Smooth muscle cell (in vitro differentiated cells): ENCODE results near the gene COL10A1. TPM values are rescaled to one million over a fixed set of nuclear protein-coding genes. Genes with fewer than 3 reads are reported as not detected.
A peak's percentile ranks its signal among the peaks of the same experiment; 100 is the strongest.

Source experiments
- DNase-seq: peaks from one replicate; lab custom pipeline; 2025; ENCODE audit not compliant: unreplicated experiment; lab: John Stamatoyannopoulos, UW
- H2AFZ ChIP-seq: fragments of 200-600 bp; sonication (generic); 2 replicates; pipeline ENCODE4 v1.6.0; 2016; ENCODE audit warnings: antibody characterized with exemption, low read depth, mild to moderate bottlenecking
- H3F3A ChIP-seq: fragments of 200-600 bp; sonication (generic); 2 replicates; pipeline ENCODE4 v1.6.0; 2017; ENCODE audit warnings: antibody characterized with exemption, low read depth
- H3K27ac ChIP-seq: fragments of 200-600 bp; sonication (generic); 2 replicates; pipeline ENCODE4 v1.5.1; 2016; ENCODE audit warnings: low read depth, mild to moderate bottlenecking
- H3K27me3 ChIP-seq: fragments of 200-600 bp; sonication (generic); 2 replicates; pipeline ENCODE4 v1.6.1; 2016; ENCODE audit warnings: low read depth, mild to moderate bottlenecking
- H3K36me3 ChIP-seq: fragments of 200-600 bp; sonication (generic); 2 replicates; pipeline ENCODE4 v1.5.1; 2016; ENCODE audit warnings: low read depth
- H3K4me1 ChIP-seq: fragments of 200-600 bp; sonication (generic); 2 replicates; pipeline ENCODE4 v1.5.1; 2016; ENCODE audit warnings: low read depth
- H3K4me2 ChIP-seq: fragments of 200-600 bp; sonication (generic); 2 replicates; pipeline ENCODE4 v1.6.0; 2016; ENCODE audit warnings: mild to moderate bottlenecking
- H3K4me3 ChIP-seq: fragments of 200-600 bp; sonication (generic); 2 replicates; pipeline ENCODE4 v1.5.1; 2016; ENCODE audit warnings: mild to moderate bottlenecking
- H3K79me2 ChIP-seq: fragments of 200-600 bp; sonication (generic); 2 replicates; pipeline ENCODE4 v1.6.0; 2016; ENCODE audit warnings: low read depth, mild to moderate bottlenecking
- H3K9ac ChIP-seq: fragments of 200-600 bp; sonication (generic); 2 replicates; pipeline ENCODE4 v1.6.0; 2016; ENCODE audit warnings: low read depth
- H3K9me3 ChIP-seq: fragments of 200-600 bp; sonication (generic); replicated peaks from 2 replicates; pipeline ENCODE4 v1.5.1; 2016; ENCODE audit warnings: low read depth
- H4K20me1 ChIP-seq: fragments of 200-600 bp; sonication (generic); 2 replicates; pipeline ENCODE4 v1.6.0; 2016; ENCODE audit warnings: low read depth
- CTCF ChIP-seq: fragments of 200-600 bp; sonication (generic); IDR thresholded peaks from 2 replicates; pipeline ENCODE4 v1.5.1; 2017; ENCODE audit warnings: borderline replicate concordance, mild to moderate bottlenecking, antibody characterized with exemption; ENCODE audit not compliant: insufficient read depth, poor library complexity, severe bottlenecking
- WGBS: methylation state at CpG from one replicate; pipeline ENCODE4 v1.1.7; 2016; ENCODE audit warnings: low lambda C conversion rate; 5-methylcytosine and 5-hydroxymethylcytosine counted together
- polyA plus RNA-seq: library from polyadenylated mRNA; unstranded; fragments of >200 nt; fragmentation: Nextera tagmentation; extraction: Ambion mirVana; gene quantifications from 2 replicates; pipeline ENCODE4 v1.2.1, GENCODE V29; 2016
- total RNA-seq: library from RNA; depleted of rRNA; stranded (reverse); fragments of >200 nt; gene quantifications from 2 replicates; pipeline ENCODE4 v1.2.3, GENCODE V29; 2014

COL10A1 gene
- total and polyA plus RNA-seq, 2 experiments from 2014 or later, result 0.04 TPM; not detected in 1

- Histone ChIP-seq H3K27me3 (no peaks in the 10 kb centered on the region), H3K79me2 (no peaks in the 10 kb centered on the region), H3K36me3 (no peaks in the 10 kb centered on the region), H4K20me1 (no peaks in the 10 kb centered on the region), H3K27ac (no peak overlapping the region), H3K4me3 (no peak overlapping the region), H2AFZ (no peak overlapping the region), H3K4me1 (peaks cover 3% of the 10 kb centered on the region), H3K9ac (no peak overlapping the region), H3K4me2 (no peak overlapping the region), H3K9me3 (no peaks in the 10 kb centered on the region), H3F3A (no peaks in the 10 kb centered on the region)
- no peak for TF ChIP-seq CTCF
- DNase-seq, result no peak
Observed at GRCh38 chr6:116088946-116089345, 37.0 kb downstream of the COL10A1 start.

GRCh38 chr6:116087437-116088027 lies 38.4 kb downstream of the COL10A1 start:
- no peak for TF ChIP-seq CTCF
- H3F3A ChIP-seq, result no peaks in the 10 kb centered on the region
- no peaks in the 10 kb centered on the region for H3K79me2 ChIP-seq
- no peak overlapping the region for H3K9ac ChIP-seq
- H3K4me1 ChIP-seq, result peaks cover 3% of the 10 kb centered on the region
- no peak overlapping the region for H3K4me3 ChIP-seq
- no peak overlapping the region for H3K4me2 ChIP-seq
- no peaks in the 10 kb centered on the region for H4K20me1 ChIP-seq
- H3K27me3 ChIP-seq, result no peaks in the 10 kb centered on the region
- H3K9me3 ChIP-seq, result no peaks in the 10 kb centered on the region
- no peaks in the 10 kb centered on the region for H3K36me3 ChIP-seq
- peak overlapping the region; percentile 23 for H2AFZ ChIP-seq
- no peak for DNase-seq
- WGBS, result 54% methylated on average over 4 of the region's 4 CpGs
- peak overlapping the region; percentile 17 for H3K27ac ChIP-seq

GRCh38 chr6:116084284-116084683 lies 41.6 kb downstream of the COL10A1 start:
- peaks cover 3% of the 10 kb centered on the region for H3K4me1 ChIP-seq
- no peaks in the 10 kb centered on the region for H3F3A ChIP-seq
- no peaks in the 10 kb centered on the region for H3K36me3 ChIP-seq
- H3K9me3 ChIP-seq, result no peaks in the 10 kb centered on the region
- no peak for TF ChIP-seq CTCF
- no peaks in the 10 kb centered on the region for H3K79me2 ChIP-seq
- H3K27ac ChIP-seq, result no peak overlapping the region
- H3K27me3 ChIP-seq, result no peaks in the 10 kb centered on the region
- DNase-seq, result no peak
- H3K9ac ChIP-seq, result no peak overlapping the region
- WGBS, result 75% methylated on average over 2 of the region's 2 CpGs
- H3K4me2 ChIP-seq, result no peak overlapping the region
- no peak overlapping the region for H2AFZ ChIP-seq
- H4K20me1 ChIP-seq, result no peaks in the 10 kb centered on the region
- no peak overlapping the region for H3K4me3 ChIP-seq

- Histone ChIP-seq H4K20me1 (no peaks in the 10 kb centered on the region), H3F3A (no peaks in the 10 kb centered on the region), H3K79me2 (no peaks in the 10 kb centered on the region), H3K27ac (no peak overlapping the region), H2AFZ (no peak overlapping the region), H3K4me3 (no peak overlapping the region), H3K4me1 (peaks cover 3% of the 10 kb centered on the region), H3K9ac (no peak overlapping the region), H3K9me3 (no peaks in the 10 kb centered on the region), H3K4me2 (no peak overlapping the region), H3K36me3 (no peaks in the 10 kb centered on the region), H3K27me3 (no peaks in the 10 kb centered on the region)
- WGBS, result 96% methylated on average over 5 of the region's 5 CpGs
- DNase-seq, result no peak
- no peak for TF ChIP-seq CTCF
Observed at GRCh38 chr6:116083052-116083451, 42.9 kb downstream of the COL10A1 start.
